ENCODE measurements around the gene WDR4.

The WDR4 gene

GRCh38 chr21:42847726-42848125 is 31.6 kb downstream of the WDR4 start:
- no peak for DNase-seq (ENCODE audit: low read depth)
- TF ChIP-seq MYC (IDR thresholded peaks at IDR 0.05; ENCODE audit: low read depth, low read length): no peak
- TF ChIP-seq CTCF (IDR thresholded peaks at IDR 0.05; ENCODE audit: low read depth, low read length): no peak
- no peak for TF ChIP-seq MAX (IDR thresholded peaks at IDR 0.05; ENCODE audit: low read depth, low read length)
- no peak for TF ChIP-seq POLR2A (IDR thresholded peaks at IDR 0.05; ENCODE audit: extremely low read depth, insufficient read length)
- no peak overlapping the region for H3K4me3 ChIP-seq (ENCODE audit: low read depth, low read length)

- no peak overlapping the region for H3K4me3 ChIP-seq (ENCODE audit: low read depth, low read length)
- no peak for TF ChIP-seq POLR2A (IDR thresholded peaks at IDR 0.05; ENCODE audit: extremely low read depth, insufficient read length)
- no peak for TF ChIP-seq MYC (IDR thresholded peaks at IDR 0.05; ENCODE audit: low read depth, low read length)
- TF ChIP-seq CTCF (IDR thresholded peaks at IDR 0.05; ENCODE audit: low read depth, low read length): no peak
- TF ChIP-seq MAX (IDR thresholded peaks at IDR 0.05; ENCODE audit: low read depth, low read length): no peak
- DNase-seq (ENCODE audit: low read depth): no peak
Measured at GRCh38 chr21:42847051-42847707, 32.2 kb downstream of the WDR4 start.

- DNase-seq (ENCODE audit: low read depth): no peak
- no peak for TF ChIP-seq POLR2A (IDR thresholded peaks at IDR 0.05; ENCODE audit: extremely low read depth, insufficient read length)
- no peak for TF ChIP-seq MAX (IDR thresholded peaks at IDR 0.05; ENCODE audit: low read depth, low read length)
- TF ChIP-seq MYC (IDR thresholded peaks at IDR 0.05; ENCODE audit: low read depth, low read length): no peak
- no peak for TF ChIP-seq CTCF (IDR thresholded peaks at IDR 0.05; ENCODE audit: low read depth, low read length)
Measured at GRCh38 chr21:42846221-42846620, 33.1 kb downstream of the WDR4 start.

GRCh38 chr21:42845296-42845965 is 33.9 kb downstream of the WDR4 start:
- DNase-seq (ENCODE audit: low read depth): no peak
- no peak for TF ChIP-seq MAX (IDR thresholded peaks at IDR 0.05; ENCODE audit: low read depth, low read length)
- TF ChIP-seq CTCF (IDR thresholded peaks at IDR 0.05; ENCODE audit: low read depth, low read length): no peak
- TF ChIP-seq POLR2A (IDR thresholded peaks at IDR 0.05; ENCODE audit: extremely low read depth, insufficient read length): no peak
- TF ChIP-seq MYC (IDR thresholded peaks at IDR 0.05; ENCODE audit: low read depth, low read length): no peak
- H3K4me3 ChIP-seq (ENCODE audit: low read depth, low read length): no peak overlapping the region

More at GRCh38 chr21:42846221-42846620, 33.1 kb downstream of the WDR4 start:
- H3K4me3 ChIP-seq (ENCODE audit: low read depth, low read length): no peak overlapping the region

- no peak for DNase-seq (ENCODE audit: low read depth)
- no peak overlapping the region for H3K4me3 ChIP-seq (ENCODE audit: low read depth, low read length)
- TF ChIP-seq MYC (IDR thresholded peaks at IDR 0.05; ENCODE audit: low read depth, low read length): no peak
- TF ChIP-seq MAX (IDR thresholded peaks at IDR 0.05; ENCODE audit: low read depth, low read length): no peak
- no peak for TF ChIP-seq CTCF (IDR thresholded peaks at IDR 0.05; ENCODE audit: low read depth, low read length)
- no peak for TF ChIP-seq POLR2A (IDR thresholded peaks at IDR 0.05; ENCODE audit: extremely low read depth, insufficient read length)
Measured at GRCh38 chr21:42844411-42845113, 34.8 kb downstream of the WDR4 start.
